GM18508 (cell line): Measurements from ENCODE around the gene AHDC1.
A peak's percentile ranks its signal among the peaks of the same experiment; 100 is the strongest.

Experiments used
- ATAC-seq: cut with Tn5 transposase; IDR thresholded peaks from one replicate; pipeline ENCODE4 v1.9.1; 2021; ENCODE audit warnings: moderate number of reproducible peaks; ENCODE audit not compliant: insufficient read depth, unreplicated experiment

Gene AHDC1

DNA sequence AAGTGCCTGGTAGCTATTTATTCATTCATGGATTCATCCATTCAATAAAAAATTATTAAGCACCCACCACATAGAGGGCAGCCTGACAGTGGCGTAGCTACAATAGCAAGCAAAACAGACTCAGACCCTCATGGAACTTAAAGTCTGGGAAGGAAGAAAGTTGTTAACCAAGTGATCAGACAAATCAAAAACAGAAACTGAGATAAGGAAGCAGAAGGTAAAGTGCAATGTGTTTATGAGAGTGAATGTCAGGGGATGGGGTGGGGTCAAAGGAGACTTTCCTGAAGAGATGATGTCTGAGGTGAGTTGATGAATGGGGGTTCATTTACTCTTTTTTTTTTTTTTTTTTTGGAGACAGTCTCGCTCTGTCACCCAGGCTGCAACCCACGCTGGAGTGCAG is 111.1 kb downstream of the AHDC1 start:
- ATAC-seq, result no peak

DNA sequence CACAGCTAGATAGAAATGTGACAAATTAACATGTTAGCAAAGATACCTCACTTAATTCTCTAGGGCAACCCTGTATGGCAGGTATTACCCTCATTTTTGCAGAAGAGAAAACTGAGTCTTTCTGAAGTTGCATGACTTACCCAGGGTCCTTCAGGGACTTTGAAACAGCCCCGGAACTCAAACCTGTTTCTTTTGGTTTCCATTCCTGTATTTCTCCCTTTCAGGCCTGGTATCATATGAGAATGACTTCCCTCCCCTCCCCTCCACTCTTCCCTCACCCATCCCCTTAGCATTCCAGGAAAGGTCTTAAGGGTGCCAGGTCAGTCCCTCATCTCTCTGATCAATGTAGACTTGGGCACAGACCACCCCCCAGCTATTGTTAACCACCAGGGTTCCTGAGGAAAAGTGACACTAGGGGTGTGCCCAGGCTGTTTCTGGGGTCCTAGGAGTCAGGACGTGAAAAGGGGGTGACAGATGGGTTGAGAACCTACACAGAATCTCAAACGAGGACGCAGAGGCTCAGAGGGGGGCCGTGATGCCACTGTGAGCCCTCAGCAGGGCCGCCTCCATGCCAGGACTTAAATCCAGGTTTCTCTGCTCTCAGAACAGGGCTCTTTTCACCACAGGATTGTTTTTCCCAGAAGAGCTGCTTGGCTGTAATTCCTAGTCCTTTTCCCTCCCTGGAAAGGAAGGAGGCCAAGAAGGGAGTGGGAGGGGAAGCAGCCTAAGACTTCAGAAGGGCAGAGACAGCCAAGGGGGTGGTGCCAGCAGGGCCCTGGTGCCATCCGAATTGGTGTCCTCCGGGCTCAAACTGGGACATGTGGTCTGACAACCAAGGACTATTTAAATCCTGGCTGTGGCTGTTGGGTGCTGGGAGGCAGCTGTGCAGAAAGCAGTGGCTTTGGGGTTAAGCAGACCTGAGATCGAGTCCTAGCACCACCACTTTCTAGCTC is 111.9 kb downstream of the AHDC1 start:
- no peak for ATAC-seq

DNA sequence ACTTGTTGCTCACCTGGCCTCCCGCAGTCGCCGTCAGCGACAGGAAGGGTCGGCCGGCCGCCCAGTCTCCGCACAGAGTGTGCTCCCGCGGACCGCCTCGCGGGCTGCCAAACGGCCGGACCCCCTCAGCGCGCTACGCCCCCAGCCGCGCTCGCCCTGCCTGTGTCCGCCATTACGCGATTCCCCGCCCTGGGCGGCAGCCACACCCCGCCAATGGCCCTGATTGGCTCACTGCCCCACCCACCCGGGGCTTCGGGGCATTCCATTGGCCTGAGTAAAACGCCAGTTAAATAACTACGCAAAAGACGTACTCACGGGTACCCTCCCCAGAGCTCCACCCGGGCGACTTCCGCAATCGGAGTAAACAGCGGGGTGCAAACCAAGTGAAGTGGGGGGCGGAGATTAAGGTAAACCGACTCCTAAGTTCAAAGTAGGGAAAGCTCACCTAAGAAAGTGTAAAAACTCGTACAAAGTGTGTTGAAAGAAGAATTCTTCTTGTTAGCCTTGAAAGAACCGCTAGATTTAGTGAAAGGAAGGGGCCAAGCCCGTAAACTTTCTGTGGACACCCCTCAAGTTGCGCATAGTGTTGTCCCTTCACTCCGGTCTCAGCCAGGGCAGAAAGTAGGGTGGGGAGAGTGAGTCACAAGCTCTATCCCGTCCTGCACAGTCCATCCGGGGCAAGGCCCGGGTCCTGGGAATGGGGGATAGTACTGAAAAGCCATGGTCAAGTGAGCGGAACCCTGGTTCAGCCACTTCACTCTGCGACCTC is 113.8 kb downstream of the AHDC1 start, which contains the start of gene WASF2:
WASF2 (minus strand) TSS at position 195 of the 769 bp plus-strand sequence. CDS start 61,277 bp downstream, outside the sequence.
- peak; percentile 75 for ATAC-seq

DNA sequence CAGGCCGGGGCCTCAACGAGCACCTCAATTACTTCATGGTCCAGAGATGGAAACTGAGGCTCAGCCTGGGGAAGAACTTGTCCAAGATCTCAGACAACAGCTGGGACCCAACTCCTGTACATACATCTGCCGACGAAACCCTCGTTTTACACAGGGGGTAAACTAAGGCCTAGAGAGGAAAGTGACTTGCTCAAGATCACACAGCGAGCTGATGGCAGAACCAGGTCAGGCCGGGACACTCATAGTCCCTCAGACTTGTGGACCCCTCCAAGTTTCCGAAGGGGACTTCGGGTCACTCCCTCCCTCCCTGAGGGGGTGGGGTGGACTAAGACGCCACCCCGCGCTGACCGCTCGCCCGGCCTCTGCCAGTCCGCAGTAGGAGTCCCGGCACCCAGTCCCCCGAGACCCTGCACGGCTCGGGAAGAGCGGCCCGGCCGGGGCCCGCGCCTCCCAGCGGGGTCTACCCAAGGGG is 114.4 kb downstream of the AHDC1 start:
- no peak for ATAC-seq

DNA sequence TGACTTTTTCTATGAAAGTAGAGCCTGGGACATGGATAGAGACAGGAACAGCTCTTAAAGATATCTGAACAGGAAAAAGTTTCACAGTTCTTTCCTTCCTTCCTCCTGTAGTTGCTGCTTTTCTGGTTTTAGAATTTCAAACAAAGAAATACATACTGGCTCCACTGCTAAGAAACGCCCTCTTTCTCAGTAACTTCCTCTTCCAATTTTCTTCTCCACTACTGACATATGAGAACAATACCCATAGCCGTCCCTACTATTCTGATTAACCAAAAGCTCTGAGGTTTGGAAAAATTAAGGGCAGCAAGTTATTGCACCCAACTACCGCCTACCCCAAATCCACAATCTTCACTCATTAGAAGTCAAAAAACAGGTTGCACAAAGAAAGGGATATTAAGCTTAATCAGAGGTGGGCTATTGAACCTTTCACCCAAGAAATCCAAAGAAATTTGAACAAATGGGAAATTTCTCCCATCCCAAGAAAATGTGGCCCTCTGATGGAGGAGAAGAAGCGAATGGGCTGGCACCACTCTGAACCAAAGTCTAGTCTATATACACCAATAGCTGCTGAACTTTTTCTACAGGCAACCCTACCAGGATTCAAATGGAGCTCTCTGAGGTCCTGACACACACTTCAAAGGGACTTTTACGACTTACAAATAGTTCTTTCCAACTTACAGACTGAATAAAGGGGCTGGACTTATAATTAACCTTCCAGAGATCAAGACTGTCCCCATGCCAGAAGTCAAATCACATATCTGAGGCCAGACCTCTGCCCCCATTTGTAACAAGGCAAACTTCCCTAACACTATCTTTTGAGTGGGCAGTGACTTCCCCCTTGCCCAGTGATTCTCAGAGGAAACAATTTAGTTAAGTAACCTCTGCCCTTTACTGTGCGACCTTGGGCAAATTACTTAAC is 115.7 kb downstream of the AHDC1 start:
- no peak for ATAC-seq

DNA sequence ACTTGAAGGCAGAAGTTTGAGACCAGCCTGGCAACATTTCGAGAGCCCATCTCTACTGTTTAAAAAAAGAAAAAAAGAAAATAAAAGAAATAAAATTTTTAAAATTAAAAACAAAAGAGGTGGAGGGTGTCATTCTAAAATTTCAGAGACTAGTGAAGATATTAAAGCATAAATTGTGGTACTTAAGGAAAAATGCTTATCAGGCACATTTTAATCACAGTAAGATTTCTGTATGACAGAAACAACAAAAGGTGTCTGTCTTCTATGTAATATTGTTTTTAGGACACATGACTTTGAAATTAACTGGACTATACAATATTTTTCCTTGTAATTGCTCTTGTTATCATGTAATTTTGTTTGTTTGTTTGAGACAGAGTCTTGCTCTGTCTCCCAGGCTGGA is 118.6 kb downstream of the AHDC1 start:
- ATAC-seq, result no peak
